HepG2 (cell line): ENCODE measurements around the gene COL9A2. TPM values are rescaled to one million over a fixed set of nuclear protein-coding genes. Genes with fewer than 3 reads are reported as not detected.

Experiments
- ATAC-seq: fragments of 200-7000 bp; cut with Tn5 transposase; 3 replicates; pipeline ENCODE4 v1.9.1; 2020; ENCODE audit warnings: mild to moderate bottlenecking, moderate library complexity
- BruUV-seq: library from RNA; stranded (reverse); fragments of 400-500 nt; replicated peaks from 2 replicates; lab custom pipeline; 2021; lab: Mats Ljungman, UMichigan
- CTCF ChIA-PET: fragments of 300-600 bp; formaldehyde crosslinking; extraction: SDS; loops from one replicate; lab custom pipeline; 2021; ENCODE audit warnings: low total read pairs, inconsistent platforms, low intra/inter-chr PET ratio; lab: Yijun Ruan, JAX
- POLR2A ChIA-PET: fragments of 350-600 bp; sonication (Branson Sonifier 250); formaldehyde crosslinking; loops from one replicate; lab custom pipeline; 2020; ENCODE audit warnings: antibody characterized with exemption, inconsistent platforms; lab: Yijun Ruan, JAX
- DNase-seq: peaks from one replicate; pipeline ENCODE4 v3.0.0-alpha.2; 2015; ENCODE audit warnings: low spot score
- FAIRE-seq: peaks from 3 replicates; lab custom pipeline; 2011; peaks lifted over from hg19 to GRCh38; lab: Jason Lieb, UNC
- H2AFZ ChIP-seq: one replicate; pipeline ENCODE4 v1.6.1; 2011; ENCODE audit warnings: low read length, inconsistent platforms
- H3K27ac ChIP-seq: fragments of 300-600 bp; 3 replicates; pipeline ENCODE4 v1.8.0; 2011; ENCODE audit warnings: mixed run types, mild to moderate bottlenecking, mixed read lengths, low read length, inconsistent platforms; ENCODE audit not compliant: insufficient read depth; ENCODE audit errors: extremely low read length
- H3K27me3 ChIP-seq, 2 experiments: fragments of 200-600 bp in 1 of 2; 2 replicates in 1 of 2; 3 replicates in 1 of 2; pipeline versions ENCODE4 v1.6.0 to v1.8.0; 2011; ENCODE audit warnings: low read length in 2 of 2, mild to moderate bottlenecking in 2 of 2, moderate library complexity in 2 of 2, inconsistent platforms in 1 of 2; ENCODE audit not compliant: insufficient read depth in 2 of 2, control insufficient read depth in 1 of 2
- H3K36me3 ChIP-seq, 2 experiments: fragments of 200-600 bp in 1 of 2; replicated peaks in 1 of 2; 2 replicates in 1 of 2; 3 replicates in 1 of 2; pipeline versions ENCODE4 v1.5.1 to v1.8.0; 2011; ENCODE audit warnings: low read length in 2 of 2, inconsistent platforms in 1 of 2; ENCODE audit not compliant: insufficient read depth in 2 of 2, control insufficient read depth in 1 of 2
- H3K4me1 ChIP-seq: 2 replicates; pipeline ENCODE4 v1.5.1; 2012; ENCODE audit warnings: low read length, inconsistent platforms; ENCODE audit not compliant: insufficient read depth
- H3K4me2 ChIP-seq: 2 replicates; pipeline ENCODE4 v1.6.0; 2011; ENCODE audit warnings: low read depth, low read length, inconsistent platforms
- H3K4me3 ChIP-seq, 3 experiments: fragments of 200-600 bp in 1 of 3; sonication (generic), shearing (Covaris generic) in 1 of 3; replicated peaks in 1 of 3; 2 replicates each; pipeline ENCODE4 v1.5.1; 2011 to 2016; ENCODE audit warnings: low read length in 3 of 3, inconsistent platforms in 2 of 3, low read depth in 2 of 3, mild to moderate bottlenecking in 2 of 3, control low read depth in 1 of 3, mixed read lengths in 1 of 3; ENCODE audit not compliant: insufficient read depth in 1 of 3
- H3K79me2 ChIP-seq: one replicate; pipeline ENCODE4 v1.6.1; 2011; ENCODE audit warnings: low read length, inconsistent platforms; ENCODE audit not compliant: insufficient read depth
- H3K9ac ChIP-seq: 2 replicates; pipeline ENCODE4 v1.6.0; 2011; ENCODE audit warnings: mild to moderate bottlenecking, low read depth, low read length, inconsistent platforms; ENCODE audit not compliant: insufficient read depth
- H3K9me3 ChIP-seq: 2 replicates; pipeline ENCODE4 v1.5.1; 2012; ENCODE audit warnings: mild to moderate bottlenecking, low read length
- H4K20me1 ChIP-seq: 2 replicates; pipeline ENCODE4 v1.6.0; 2011; ENCODE audit warnings: inconsistent platforms, mild to moderate bottlenecking, low read length, moderate library complexity; ENCODE audit not compliant: insufficient read depth
- ATF7 ChIP-seq, 2 experiments: fragments of 450-650 bp in 1 of 2; sonication (generic) in 1 of 2; formaldehyde crosslinking in 1 of 2; IDR thresholded peaks; 2 replicates each; pipeline versions ENCODE4 v1.4.0 to v1.6.1; 2016 to 2020; ENCODE audit warnings: antibody characterized with exemption in 1 of 2, mild to moderate bottlenecking in 1 of 2, missing genetic modification reagents in 1 of 2
- PATZ1 ChIP-seq: sonication (generic); formaldehyde crosslinking; IDR thresholded peaks from 2 replicates; pipeline ENCODE4 v1.4.0; 2020; ENCODE audit warnings: missing genetic modification reagents
- ZNF12 ChIP-seq: sonication (generic); formaldehyde crosslinking; IDR thresholded peaks from 2 replicates; pipeline ENCODE4 v1.5.0; 2020; ENCODE audit warnings: missing genetic modification reagents
- ZNF121 ChIP-seq: sonication (generic); formaldehyde crosslinking; IDR thresholded peaks from 2 replicates; pipeline ENCODE4 v1.5.0; 2020; ENCODE audit warnings: mild to moderate bottlenecking, missing genetic modification reagents
- in situ Hi-C: cut with HindIII; loops from 2 replicates; pipeline ENCODE4 v1.10.0; 2017; ENCODE audit warnings: low pct_unique_long_range_greater_than_20kb; ENCODE audit not compliant: extremely low pct_ligation_motif_present
- intact Hi-C: fragments of 100-400 bp; cut with micrococcal nuclease; formaldehyde crosslinking; loops from one replicate; pipeline ENCODE4 v1.10.0; 2022; ENCODE audit not compliant: unreplicated experiment
- polyA plus RNA-seq, 8 experiments: library from polyadenylated mRNA; depleted of rRNA in 3 of 8; stranded (reverse) in 7 of 8; unstranded in 1 of 8; fragments of >200 nt; fragmentation: Illumina TruSeq in 4 of 8; extraction: Trizol in 4 of 8; gene quantifications; 2 replicates each; pipeline versions ENCODE4 v1.2.1 to v1.2.3, GENCODE V29; 2011 to 2016; ENCODE audit warnings: low read depth in 4 of 8, missing spikeins in 1 of 8, mixed read lengths in 1 of 8; ENCODE audit not compliant: insufficient read depth in 1 of 8
- total RNA-seq, 5 experiments: library from RNA; depleted of rRNA; stranded (reverse); fragments of >200 nt; fragmentation: Illumina TruSeq; extraction: Trizol; gene quantifications; 2 replicates each; pipeline ENCODE4 v1.2.3, GENCODE V29; 2016; ENCODE audit warnings: low read depth in 1 of 5
- TF ChIP-seq, protein P1 (sequence below), 2 experiments: fragments of 450-650 bp in 1 of 2; sonication (generic) in 1 of 2; formaldehyde crosslinking; IDR thresholded peaks; 2 replicates each; pipeline versions ENCODE4 v1.5.0 to v1.8.0; 2020 to 2022; ENCODE audit warnings: mild to moderate bottlenecking in 1 of 2, missing genetic modification reagents in 1 of 2

The COL9A2 gene
- total and polyA plus RNA-seq, 2 of the 13 experiments (the other 11 are each of a cell fraction or from before 2014, with no cell fraction given): 20.2 to 26.9 TPM

DNA sequence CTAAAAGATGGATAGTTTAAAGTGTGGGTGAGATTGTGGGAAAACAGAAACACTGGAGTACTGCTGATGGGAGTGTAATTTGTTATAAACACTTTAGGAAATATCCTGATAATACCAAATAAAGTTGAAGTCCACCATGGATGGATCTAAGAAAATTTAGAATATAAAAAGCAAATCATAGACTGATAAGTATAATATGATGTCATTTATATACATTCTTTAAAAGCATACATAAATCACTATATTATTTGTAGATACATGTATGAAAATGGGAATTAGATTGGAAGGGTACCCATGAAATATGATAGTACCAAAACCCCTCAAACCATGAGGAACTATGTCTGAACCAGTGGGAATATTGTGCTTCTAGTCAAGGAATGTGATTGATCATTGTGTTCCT, 51.2 kb downstream of the COL9A2 start:
- no TSS peak for BruUV-seq
- H4K20me1 ChIP-seq: no peaks in the 10 kb centered on the region
- no peak overlapping the region for H3K4me3 ChIP-seq
- DNase-seq: no peak
- no peak for ATAC-seq
- POLR2A ChIA-PET: interaction anchor here (1.8 kb wide), 1 partner anchor 8 kb away, joined by 6 read pairs; the partner anchor contains the start of gene ZMPSTE24
- CTCF ChIA-PET: no interaction called here
- H3K9me3 ChIP-seq: no peaks in the 10 kb centered on the region
- no peak overlapping the region for H3K4me2 ChIP-seq
- intact Hi-C loops: no loop called here
- no peak overlapping the region for H3K27ac ChIP-seq
- H3K79me2 ChIP-seq: peaks cover 13% of the 10 kb centered on the region
- FAIRE-seq: no peak
- H2AFZ ChIP-seq: no peak overlapping the region
- H3K9ac ChIP-seq: no peak overlapping the region
- H3K36me3 ChIP-seq: peaks cover 6 to 49% of the 10 kb centered on the region in 2 experiments; a peak in 4 of 5 replicates
- in situ Hi-C loops: no loop called here
- no peak for TF ChIP-seq PATZ1 (CRISPR knock-in tag)
- TF ChIP-seq, protein P1, sequence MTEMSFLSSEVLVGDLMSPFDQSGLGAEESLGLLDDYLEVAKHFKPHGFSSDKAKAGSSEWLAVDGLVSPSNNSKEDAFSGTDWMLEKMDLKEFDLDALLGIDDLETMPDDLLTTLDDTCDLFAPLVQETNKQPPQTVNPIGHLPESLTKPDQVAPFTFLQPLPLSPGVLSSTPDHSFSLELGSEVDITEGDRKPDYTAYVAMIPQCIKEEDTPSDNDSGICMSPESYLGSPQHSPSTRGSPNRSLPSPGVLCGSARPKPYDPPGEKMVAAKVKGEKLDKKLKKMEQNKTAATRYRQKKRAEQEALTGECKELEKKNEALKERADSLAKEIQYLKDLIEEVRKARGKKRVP (CRISPR knock-in tag; IDR thresholded peaks at IDR 0.05): no peak
- TF ChIP-seq ATF7 (IDR thresholded peaks at IDR 0.05): peak; percentile 60
- no peak for TF ChIP-seq ATF7 (CRISPR knock-in tag; IDR thresholded peaks at IDR 0.05)
- H3K27me3 ChIP-seq: no peaks in the 10 kb centered on the region
- no peaks in the 10 kb centered on the region for H3K4me1 ChIP-seq

DNA sequence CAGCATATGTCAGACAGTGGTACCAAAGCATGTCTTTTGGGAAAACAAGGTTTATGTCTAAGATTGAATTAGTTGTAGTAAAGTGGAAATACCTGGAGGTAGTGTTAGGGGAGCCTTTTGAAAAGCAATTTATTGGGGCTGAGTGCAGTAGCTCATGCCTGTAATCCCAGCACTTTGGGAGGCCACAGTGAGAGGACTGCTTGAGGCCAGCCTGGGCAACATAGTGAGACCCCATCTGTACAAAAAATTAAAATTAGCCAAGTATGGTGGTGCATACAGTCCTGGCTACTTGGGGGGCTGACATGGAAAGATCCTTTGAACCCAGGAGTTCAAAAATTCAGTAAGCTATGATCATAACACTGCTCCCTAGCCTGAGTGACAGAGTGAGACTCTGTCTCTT, 51.8 kb downstream of the COL9A2 start:
- Histone ChIP-seq H3K9me3 (no peaks in the 10 kb centered on the region), H3K4me3 (no peak overlapping the region), H4K20me1 (no peaks in the 10 kb centered on the region), H2AFZ (no peak overlapping the region), H3K4me2 (no peak overlapping the region), H3K36me3 (peaks cover 7 to 48% of the 10 kb centered on the region in 2 experiments; a peak in 4 of 5 replicates), H3K27me3 (no peaks in the 10 kb centered on the region), H3K9ac (no peak overlapping the region), H3K79me2 (peaks cover 18% of the 10 kb centered on the region), H3K4me1 (no peaks in the 10 kb centered on the region), H3K27ac (no peak overlapping the region)
- intact Hi-C loops: no loop called here
- in situ Hi-C loops: no loop called here
- no peak for FAIRE-seq
- DNase-seq: no peak
- ChIA-PET POLR2A (no interaction called here), CTCF (no interaction called here)
- no peak for ATAC-seq
- TF ChIP-seq ZNF12 (CRISPR knock-in tag) (no peak), ZNF121 (CRISPR knock-in tag) (peak; percentile 62; the same call in 1 of the 2 replicates)
- BruUV-seq: no TSS peak
